DOHH2 (cell line): ENCODE data around the gene LOXHD1.

ENCODE experiments used
- EZH2phosphoT487 ChIP-seq: fragments of 200-600 bp; sonication (generic); IDR thresholded peaks from 2 replicates; pipeline ENCODE4 v1.6.1; 2017; ENCODE audit warnings: borderline replicate concordance, mild to moderate bottlenecking, antibody characterized with exemption, low read length, moderate library complexity, mixed read lengths
- TF ChIP-seq, protein P1 (sequence below): fragments of 200-600 bp; sonication (generic); IDR thresholded peaks from one replicate; pipeline ENCODE4 v1.5.1; 2014; ENCODE audit warnings: antibody characterized with exemption, mild to moderate bottlenecking, low read depth, low read length; ENCODE audit not compliant: poor library complexity, severe bottlenecking

DNA sequence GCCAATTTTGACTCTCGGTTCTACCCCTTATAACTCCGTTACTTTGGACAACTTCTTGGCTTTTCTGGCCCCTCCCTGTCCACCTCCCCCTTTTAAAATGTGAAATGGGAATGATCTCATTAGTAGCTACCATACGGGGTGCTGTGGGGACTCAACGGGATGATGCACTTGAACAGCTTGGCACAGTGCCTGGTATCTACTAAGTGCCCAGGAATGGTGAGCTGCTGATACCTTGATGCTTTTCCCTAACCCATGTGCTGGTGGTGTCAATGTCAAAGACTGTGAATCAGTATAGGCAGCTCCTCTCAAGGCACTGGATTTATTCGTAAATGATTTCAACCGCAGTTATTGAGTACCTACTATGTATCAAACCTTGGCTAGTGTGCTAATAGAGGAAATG, 204.2 kb downstream of the LOXHD1 start:
- TF ChIP-seq, protein P1, sequence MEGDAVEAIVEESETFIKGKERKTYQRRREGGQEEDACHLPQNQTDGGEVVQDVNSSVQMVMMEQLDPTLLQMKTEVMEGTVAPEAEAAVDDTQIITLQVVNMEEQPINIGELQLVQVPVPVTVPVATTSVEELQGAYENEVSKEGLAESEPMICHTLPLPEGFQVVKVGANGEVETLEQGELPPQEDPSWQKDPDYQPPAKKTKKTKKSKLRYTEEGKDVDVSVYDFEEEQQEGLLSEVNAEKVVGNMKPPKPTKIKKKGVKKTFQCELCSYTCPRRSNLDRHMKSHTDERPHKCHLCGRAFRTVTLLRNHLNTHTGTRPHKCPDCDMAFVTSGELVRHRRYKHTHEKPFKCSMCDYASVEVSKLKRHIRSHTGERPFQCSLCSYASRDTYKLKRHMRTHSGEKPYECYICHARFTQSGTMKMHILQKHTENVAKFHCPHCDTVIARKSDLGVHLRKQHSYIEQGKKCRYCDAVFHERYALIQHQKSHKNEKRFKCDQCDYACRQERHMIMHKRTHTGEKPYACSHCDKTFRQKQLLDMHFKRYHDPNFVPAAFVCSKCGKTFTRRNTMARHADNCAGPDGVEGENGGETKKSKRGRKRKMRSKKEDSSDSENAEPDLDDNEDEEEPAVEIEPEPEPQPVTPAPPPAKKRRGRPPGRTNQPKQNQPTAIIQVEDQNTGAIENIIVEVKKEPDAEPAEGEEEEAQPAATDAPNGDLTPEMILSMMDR = no peak
- no peak for TF ChIP-seq EZH2phosphoT487
